Measurements from ENCODE around the gene TAS2R60. TPM values are rescaled to one million over a fixed set of nuclear protein-coding genes. Genes with fewer than 3 reads are reported as not detected.
"Not testable (repeated sequence)": the region's sequence is repeated elsewhere in the genome, so short reads cannot be mapped to it uniquely, and the experiment has no call there.

The TAS2R60 gene, protein sequence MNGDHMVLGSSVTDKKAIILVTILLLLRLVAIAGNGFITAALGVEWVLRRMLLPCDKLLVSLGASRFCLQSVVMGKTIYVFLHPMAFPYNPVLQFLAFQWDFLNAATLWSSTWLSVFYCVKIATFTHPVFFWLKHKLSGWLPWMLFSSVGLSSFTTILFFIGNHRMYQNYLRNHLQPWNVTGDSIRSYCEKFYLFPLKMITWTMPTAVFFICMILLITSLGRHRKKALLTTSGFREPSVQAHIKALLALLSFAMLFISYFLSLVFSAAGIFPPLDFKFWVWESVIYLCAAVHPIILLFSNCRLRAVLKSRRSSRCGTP
- not detected for total RNA-seq

- no peak for DNase-seq
These were observed at the start of gene TAS2R60 for GRCh38 chr7:143443153-143443552. TAS2R60 (plus strand) TSS chr7:143443453; CDS start chr7:143443453, 0 bp downstream.

- DNase-seq: no peak
These were observed 49.2 kb upstream of the TAS2R60 start for GRCh38 chr7:143394068-143394467.

DNA sequence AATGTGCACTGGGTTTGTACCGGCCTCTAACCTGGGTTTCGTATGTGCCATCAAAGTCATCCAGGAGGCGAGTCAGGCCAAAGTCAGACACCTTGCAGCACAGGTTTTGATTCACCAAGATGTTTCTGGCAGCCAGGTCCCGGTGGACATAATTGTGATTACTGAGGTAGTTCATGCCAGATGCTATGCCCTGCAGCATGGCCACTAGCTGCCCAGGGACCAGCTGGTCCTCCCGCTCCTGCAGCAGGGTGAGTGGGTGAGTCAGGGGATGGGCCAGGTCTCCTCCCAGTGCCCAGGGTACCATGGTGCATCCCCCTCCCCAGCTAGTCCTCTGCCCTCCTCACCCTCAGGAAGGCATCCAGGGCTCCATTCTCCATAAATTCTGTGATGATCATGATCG is 48.5 kb upstream of the TAS2R60 start:
- no peak for DNase-seq

GRCh38 chr7:143395187-143396149 is 47.8 kb upstream of the TAS2R60 start:
- no peak for DNase-seq

GRCh38 chr7:143396182-143396581 is 47.1 kb upstream of the TAS2R60 start:
- DNase-seq: no peak

DNA sequence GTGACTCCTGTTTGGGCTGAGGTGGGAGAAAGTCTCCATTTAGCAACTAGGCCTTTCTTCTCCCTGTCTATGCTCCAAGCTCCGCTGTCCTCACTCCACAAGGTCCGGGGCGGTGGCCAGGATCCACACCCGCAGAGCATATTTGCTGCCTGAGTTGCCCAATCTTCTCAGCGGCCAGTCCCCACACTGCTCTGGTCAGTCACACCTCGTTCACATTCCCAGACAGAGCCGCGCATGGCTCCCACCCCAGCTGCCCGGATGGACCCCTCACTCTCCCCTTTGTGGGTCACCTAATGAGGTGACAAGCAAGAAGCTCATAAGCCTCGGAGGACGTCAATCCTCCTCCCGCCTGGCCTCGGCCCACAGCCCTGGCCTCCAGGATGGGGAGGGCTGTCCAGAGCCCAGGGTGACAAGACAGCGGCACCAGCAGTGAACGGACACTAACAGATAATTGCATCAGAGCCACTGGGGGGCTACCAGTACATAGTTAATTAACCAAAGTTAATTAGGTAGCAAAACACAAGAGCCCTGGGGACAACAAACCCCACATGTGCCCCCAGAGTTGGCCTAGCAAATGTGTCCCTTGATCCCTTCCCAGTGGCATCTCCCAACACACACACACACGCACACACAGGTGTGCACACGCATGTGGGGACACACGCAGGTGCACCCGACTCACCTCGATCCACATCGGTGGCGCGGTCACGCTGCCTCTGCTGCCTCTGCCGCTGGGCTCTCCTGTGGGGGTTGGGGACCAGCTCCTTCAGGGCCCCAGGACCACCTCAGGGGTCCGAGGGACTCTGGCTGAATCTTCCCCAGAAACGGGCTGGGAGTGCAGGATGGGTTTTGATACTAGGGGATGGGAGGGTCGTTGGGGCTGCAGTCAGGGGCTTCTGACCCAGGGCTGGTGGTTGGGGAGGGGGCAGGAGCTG is 46.4 kb upstream of the TAS2R60 start:
- no peak for DNase-seq

DNA sequence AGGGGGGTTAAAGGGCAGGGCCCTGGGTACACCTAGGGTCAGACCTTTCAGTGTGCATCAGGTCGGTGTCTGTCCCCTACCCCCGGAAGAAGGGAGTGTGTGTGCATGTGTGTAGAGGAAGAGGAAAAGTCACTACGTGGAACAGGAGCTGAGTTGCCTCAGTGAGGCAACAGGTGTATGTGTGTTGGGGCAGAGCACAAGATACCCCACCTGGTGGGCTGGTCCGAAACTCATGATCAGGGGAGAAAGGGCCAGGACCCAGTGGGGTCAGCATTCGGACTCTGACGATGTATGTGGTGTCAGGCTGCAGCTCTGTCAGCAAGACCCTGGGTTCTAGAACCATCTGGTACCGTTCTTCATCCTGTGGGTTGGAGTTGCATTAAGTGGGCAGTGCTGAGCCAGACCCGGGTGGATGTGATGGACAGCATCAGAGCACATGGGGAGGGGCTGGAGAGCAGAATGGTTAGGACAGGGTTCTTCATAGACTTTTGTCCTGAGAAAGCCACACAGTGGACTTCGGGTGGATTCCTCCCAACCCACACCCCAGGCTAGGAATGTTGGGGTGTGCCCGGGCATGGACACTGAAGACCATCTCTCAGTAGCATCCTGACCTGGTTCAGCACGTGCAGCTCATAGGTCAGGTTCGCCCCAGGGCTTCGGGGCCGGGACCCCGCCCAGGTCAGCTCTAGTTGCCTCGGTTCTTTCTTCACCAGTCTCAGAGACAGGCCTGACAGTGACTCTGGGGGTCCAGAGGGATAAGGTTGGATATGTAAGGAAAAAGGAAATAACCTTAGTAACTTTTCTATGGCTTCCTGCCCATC is 45.3 kb upstream of the TAS2R60 start:
- no peak for DNase-seq

GRCh38 chr7:143398616-143399015 is 44.6 kb upstream of the TAS2R60 start:
- DNase-seq: no peak

GRCh38 chr7:143399151-143399550 is 44.1 kb upstream of the TAS2R60 start:
- no peak for DNase-seq

DNA sequence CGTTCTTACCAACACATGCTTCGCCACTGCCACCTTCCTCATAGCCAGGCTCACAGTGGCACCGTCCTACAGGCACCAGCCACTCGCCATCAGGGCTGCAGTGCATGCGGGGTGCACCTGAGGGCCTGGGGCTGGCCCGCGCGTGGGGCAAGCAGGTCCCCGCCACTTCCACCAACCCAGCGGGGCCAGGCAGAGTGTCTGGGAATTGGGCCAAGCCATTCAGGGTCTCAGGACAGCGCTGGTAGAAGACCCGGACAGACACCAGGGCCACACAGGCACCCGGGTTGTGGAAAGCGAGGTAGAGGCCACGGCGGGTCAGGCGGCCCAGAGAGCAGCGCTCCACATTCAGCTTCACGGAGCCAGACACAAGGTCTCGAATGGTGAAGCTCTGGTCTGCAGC is 43.6 kb upstream of the TAS2R60 start:
- DNase-seq: no peak

DNA sequence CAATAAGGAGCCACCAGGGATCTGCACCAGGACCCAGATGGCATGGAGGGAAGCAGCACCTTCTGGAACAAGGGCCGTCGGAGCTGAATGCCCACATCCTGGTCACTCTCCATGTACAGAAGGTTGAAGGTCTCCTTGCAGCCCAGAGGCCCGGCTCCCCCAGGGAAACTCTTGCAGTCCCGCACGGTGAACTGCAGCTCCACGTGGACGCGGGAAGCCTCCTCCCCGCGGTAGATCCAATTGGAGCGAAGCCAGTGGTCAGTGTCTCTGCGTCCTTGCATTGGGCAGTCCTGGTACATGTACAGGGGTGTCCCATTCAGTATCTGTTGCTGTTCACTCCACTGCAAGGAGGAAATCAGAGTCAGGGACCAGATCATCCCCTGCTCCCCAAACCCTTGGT is 42.0 kb upstream of the TAS2R60 start:
- no peak for DNase-seq

DNA sequence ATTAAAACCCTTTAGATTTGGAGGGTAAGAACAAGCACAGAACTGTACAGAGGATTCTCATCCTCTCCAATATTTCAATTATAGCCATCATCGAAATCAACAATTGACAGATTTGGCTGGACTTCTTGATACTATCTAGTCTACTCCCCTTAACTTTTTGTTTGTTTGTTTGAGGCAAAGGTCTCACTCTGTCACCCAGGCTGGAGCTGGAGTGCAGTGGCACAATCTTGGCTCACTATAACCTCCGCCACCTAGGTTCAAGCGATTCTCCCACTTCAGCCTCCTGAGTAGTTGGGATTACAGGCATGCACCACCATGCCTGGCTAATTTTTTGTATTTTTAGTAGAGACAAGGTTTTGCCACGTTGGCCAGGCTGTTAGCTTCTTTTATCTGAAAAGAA is 41.0 kb upstream of the TAS2R60 start:
- not testable (repeated sequence) for DNase-seq

GRCh38 chr7:143405173-143406001 is 37.9 kb upstream of the TAS2R60 start:
- DNase-seq: no peak

DNA sequence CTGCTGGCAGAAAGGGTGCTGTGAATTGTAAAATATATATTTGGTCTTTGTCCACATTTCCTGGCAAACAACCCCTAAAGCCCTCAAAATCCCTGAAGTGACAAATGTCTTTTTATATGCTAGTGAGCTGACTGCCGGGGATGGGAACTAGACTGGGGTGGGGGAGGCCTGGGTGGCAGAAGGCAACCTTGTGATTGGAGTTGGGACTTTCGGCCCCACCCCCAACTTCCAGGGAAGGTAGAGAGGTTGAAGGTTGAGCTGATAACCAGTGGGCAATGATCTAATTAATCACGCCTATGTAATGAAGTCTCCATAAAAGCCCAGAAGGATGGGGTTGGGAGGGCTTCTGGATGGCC is 37.3 kb upstream of the TAS2R60 start:
- no peak for DNase-seq

DNA sequence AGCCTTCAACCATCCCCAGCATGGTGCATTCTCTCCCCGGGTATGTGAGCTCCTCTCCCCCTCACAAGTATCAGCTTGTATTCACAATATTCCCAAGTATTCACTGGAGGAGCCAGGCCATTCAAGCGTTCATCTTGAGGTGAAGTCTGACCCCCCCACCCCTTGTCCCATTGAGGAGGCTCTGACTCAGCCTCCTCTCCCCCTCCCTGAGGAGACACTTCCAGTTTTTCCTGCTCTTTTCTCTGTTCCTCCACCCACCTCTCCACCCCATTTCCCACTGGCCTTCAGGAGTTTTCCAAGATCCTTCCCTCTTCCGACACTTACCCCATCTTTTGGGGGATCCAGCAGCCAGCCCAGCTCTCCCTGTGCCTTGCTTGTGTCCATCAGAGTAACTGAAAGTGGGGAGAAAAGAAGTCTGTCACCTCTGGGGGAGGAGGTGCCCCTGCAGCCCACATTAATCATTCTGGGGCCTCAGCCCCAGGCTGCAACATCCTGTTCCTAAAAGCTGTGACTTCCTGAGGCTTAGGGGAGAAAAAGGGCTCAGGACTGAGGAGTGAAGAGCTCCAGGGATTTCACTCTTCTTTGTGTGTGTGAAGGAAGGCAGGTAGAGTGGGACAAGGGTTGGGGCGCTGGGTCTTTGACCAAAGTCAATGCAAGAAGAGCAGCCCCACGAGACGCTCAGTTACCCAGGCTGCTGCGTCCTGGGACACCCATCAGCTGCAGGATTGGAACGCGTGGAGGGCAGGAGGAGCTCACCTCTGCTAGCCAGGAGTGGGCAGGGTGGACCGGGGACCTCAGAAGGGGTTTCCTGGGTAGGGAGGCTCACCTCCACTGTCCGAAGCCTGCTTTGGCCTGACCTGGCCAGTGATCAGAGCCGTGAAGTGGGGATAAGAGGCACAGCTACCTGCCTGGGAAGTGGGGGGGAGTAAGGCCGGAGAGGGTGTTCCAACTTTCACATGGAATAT is 35.7 kb upstream of the TAS2R60 start:
- no peak for DNase-seq

DNA sequence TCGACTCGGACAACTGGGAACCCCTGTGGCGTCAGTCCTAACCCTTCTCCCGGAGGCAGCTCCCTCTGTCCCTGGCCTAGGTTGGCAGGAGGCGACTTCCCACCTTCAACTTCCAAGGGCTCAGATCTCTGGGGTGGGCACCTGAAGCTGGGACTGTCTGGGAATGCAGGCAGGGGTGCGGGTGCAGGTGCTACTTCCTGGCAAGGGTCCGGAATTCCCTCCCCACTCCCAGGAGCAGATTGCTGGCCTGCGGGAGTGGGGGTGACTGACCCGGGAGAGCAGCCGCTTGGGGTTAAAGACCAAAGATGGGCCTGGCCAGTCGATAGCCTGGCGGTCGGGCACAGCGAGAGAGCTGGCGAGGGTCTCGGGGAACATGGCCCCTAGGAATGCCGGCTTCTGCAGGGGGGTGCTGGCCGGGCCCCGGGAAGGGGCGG is 35.0 kb upstream of the TAS2R60 start:
- DNase-seq: no peak

DNA sequence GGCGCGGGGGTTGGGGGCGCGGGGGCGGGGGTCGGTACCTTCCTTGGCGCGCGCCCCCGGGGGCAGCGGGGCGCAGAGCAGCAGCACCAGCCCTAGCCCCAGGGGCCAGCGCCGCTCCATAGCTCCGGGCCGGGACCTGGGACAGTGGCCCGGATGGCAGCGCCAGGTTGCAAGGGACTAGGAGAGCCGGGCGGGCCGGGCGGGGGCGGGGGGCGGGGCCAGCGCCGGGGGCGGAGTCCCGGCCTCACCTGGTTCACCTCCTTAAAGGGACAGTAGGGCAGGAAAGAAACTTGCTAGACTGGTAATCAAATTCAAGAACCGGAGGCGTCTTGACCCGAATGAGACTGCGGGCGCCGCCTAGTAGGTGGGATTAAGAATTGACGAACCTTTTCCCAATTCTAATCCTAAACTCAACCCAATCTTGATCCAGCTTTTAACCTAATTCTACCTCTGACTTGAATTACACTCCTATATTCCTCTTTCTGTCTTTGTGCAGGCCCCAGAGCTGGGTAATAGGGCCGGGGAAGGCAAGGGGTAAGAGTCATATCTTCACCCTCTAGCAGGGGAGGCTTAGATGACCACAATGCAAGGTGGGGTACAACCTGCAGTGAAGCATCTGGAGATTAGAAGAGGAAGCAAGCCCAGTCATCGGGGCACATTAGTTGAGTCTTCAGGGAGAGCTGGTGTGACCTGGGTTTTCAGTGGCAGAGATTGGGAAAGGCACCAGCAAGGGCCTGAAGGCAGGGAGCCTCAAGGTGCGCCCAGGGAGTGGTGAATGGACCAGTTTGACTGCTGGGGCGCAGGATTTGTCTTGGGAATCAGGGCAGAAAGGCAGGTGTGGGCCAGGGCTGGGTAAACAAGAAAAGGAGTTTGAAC is 34.3 kb upstream of the TAS2R60 start, which contains the start of gene EPHA1:
EPHA1 (minus strand) TSS at position 171 of the 876 bp plus-strand sequence; CDS start at position 120, 51 bp downstream.
- DNase-seq: no peak

- no peak for DNase-seq
These were observed 32.7 kb upstream of the TAS2R60 start for GRCh38 chr7:143410521-143411004.

Measured in occipital lobe (tissue), 2 donors.